H1 (cell line): ENCODE results near the gene GIMAP7. TPM values are rescaled to one million over a fixed set of nuclear protein-coding genes. Genes with fewer than 3 reads are reported as not detected.

ENCODE experiments used
- CTCF ChIA-PET: fragments of 300-600 bp; sonication (Branson Sonifier 250); formaldehyde crosslinking; loops from one replicate; lab custom pipeline; 2021; ENCODE audit not compliant: partially characterized antibody; lab: Charles Lee
- POLR2A ChIA-PET: fragments of 300-600 bp; sonication (Branson Sonifier 250); formaldehyde crosslinking; loops from one replicate; lab custom pipeline; 2021; ENCODE audit warnings: inconsistent platforms; ENCODE audit not compliant: partially characterized antibody; lab: Charles Lee
- DNase-seq, 2 experiments: peaks; one replicate each; pipeline versions ENCODE4 v3.0.0 to v3.0.0-alpha.2; 2010 to 2022; ENCODE audit warnings: low spot score in 2 of 2, low read depth in 1 of 2, mixed read lengths in 1 of 2
- FAIRE-seq: peaks from 2 replicates; lab custom pipeline; 2011; peaks lifted over from hg19 to GRCh38; lab: Jason Lieb, UNC
- H2AFZ ChIP-seq: 2 replicates; pipeline ENCODE4 v1.8.1; 2012; ENCODE audit warnings: low read length, inconsistent platforms
- H2AK5ac ChIP-seq: 2 replicates; pipeline ENCODE4 v1.6.1; 2013; ENCODE audit warnings: low read depth, low read length
- H2BK120ac ChIP-seq: replicated peaks from 2 replicates; pipeline ENCODE3; 2013; ENCODE audit warnings: low read depth, low read length, inconsistent platforms
- H2BK12ac ChIP-seq: 2 replicates; pipeline ENCODE4 v1.6.1; 2013; ENCODE audit warnings: low read depth, low read length
- H2BK15ac ChIP-seq: 2 replicates; pipeline ENCODE4 v1.6.1; 2013; ENCODE audit warnings: low read length
- H2BK20ac ChIP-seq: 2 replicates; pipeline ENCODE4 v1.6.1; 2013; ENCODE audit warnings: low read length
- H2BK5ac ChIP-seq: 2 replicates; pipeline ENCODE4 v1.6.1; 2013; ENCODE audit warnings: low read depth, low read length
- H3K14ac ChIP-seq: 2 replicates; pipeline ENCODE4 v1.6.1; 2013; ENCODE audit warnings: inconsistent platforms; ENCODE audit not compliant: insufficient read length
- H3K18ac ChIP-seq: 2 replicates; pipeline ENCODE4 v1.6.1; 2013; ENCODE audit warnings: low read length; ENCODE audit errors: extremely low read depth
- H3K23ac ChIP-seq: 2 replicates; pipeline ENCODE4 v1.6.1; 2013; ENCODE audit warnings: inconsistent platforms; ENCODE audit not compliant: insufficient read length
- H3K23me2 ChIP-seq: 2 replicates; pipeline ENCODE4 v1.6.1; 2013; ENCODE audit warnings: low read depth, low read length
- H3K27ac ChIP-seq: 2 replicates; pipeline ENCODE4 v1.6.1; 2011; ENCODE audit warnings: low read depth, low read length, inconsistent platforms
- H3K27me3 ChIP-seq, 4 experiments: replicated peaks in 1 of 4; 1 replicate in 1 of 4; 2 replicates in 3 of 4; pipeline versions ENCODE4 v1.6.1 to v1.8.1; 2011 to 2013; ENCODE audit warnings: low read length in 3 of 4, mild to moderate bottlenecking in 3 of 4, inconsistent platforms in 2 of 4, mixed read lengths in 2 of 4, moderate library complexity in 1 of 4; ENCODE audit not compliant: control insufficient read depth in 3 of 4, insufficient read depth in 3 of 4; ENCODE audit errors: extremely low read depth in 1 of 4
- H3K36me3 ChIP-seq, 4 experiments: 2 replicates each; pipeline versions ENCODE4 v1.6.1 to v1.8.1; 2011 to 2013; ENCODE audit warnings: mild to moderate bottlenecking in 4 of 4, low read length in 3 of 4, moderate library complexity in 2 of 4, control low read depth in 1 of 4, inconsistent platforms in 1 of 4; ENCODE audit not compliant: insufficient read depth in 4 of 4, control insufficient read depth in 2 of 4
- H3K4ac ChIP-seq: replicated peaks from 2 replicates; pipeline ENCODE3; 2013; ENCODE audit warnings: low read length, low read depth, mixed read lengths, inconsistent platforms; ENCODE audit not compliant: insufficient read length
- H3K4me1 ChIP-seq, 4 experiments: replicated peaks in 1 of 4; 1 replicate in 1 of 4; 2 replicates in 3 of 4; pipeline versions ENCODE4 v1.6.1 to v1.8.1; 2011 to 2013; ENCODE audit warnings: low read length in 3 of 4, inconsistent platforms in 2 of 4, mixed read lengths in 1 of 4; ENCODE audit not compliant: insufficient read depth in 4 of 4, control insufficient read depth in 3 of 4
- H3K4me2 ChIP-seq, 2 experiments: 2 replicates each; pipeline versions ENCODE4 v1.6.1 to v1.8.1; 2011 to 2013; ENCODE audit warnings: low read depth in 2 of 2, low read length in 2 of 2, control low read depth in 1 of 2, inconsistent platforms in 1 of 2, mild to moderate bottlenecking in 1 of 2; ENCODE audit not compliant: insufficient read depth in 1 of 2
- H3K4me3 ChIP-seq, 4 experiments: fragments of 200-600, 300-600 bp in 1 of 4; sonication (generic), shearing (Covaris generic), sonication (Bioruptor Twin) in 1 of 4; 2 replicates each; pipeline versions ENCODE4 v1.5.1 to v1.8.1; 2011 to 2016; ENCODE audit warnings: low read length in 4 of 4, low read depth in 3 of 4, control low read depth in 2 of 4, inconsistent platforms in 2 of 4, mild to moderate bottlenecking in 2 of 4, mixed read lengths in 1 of 4, moderate library complexity in 1 of 4; ENCODE audit not compliant: insufficient read depth in 2 of 4; ENCODE audit errors: extremely low read depth in 1 of 4
- H3K56ac ChIP-seq: replicated peaks from 2 replicates; pipeline ENCODE3; 2013; ENCODE audit warnings: low read depth, mild to moderate bottlenecking, mixed read lengths, low read length, inconsistent platforms; ENCODE audit not compliant: insufficient read length
- H3K79me1 ChIP-seq: 2 replicates; pipeline ENCODE4 v1.6.1; 2013; ENCODE audit warnings: low read depth, low read length, control low read depth
- H3K79me2 ChIP-seq, 2 experiments: 2 replicates each; pipeline versions ENCODE4 v1.6.1 to v1.8.1; 2012 to 2013; ENCODE audit warnings: low read length in 2 of 2, mild to moderate bottlenecking in 2 of 2, inconsistent platforms in 1 of 2; ENCODE audit not compliant: insufficient read depth in 2 of 2, control insufficient read depth in 1 of 2
- H3K9ac ChIP-seq, 4 experiments: replicated peaks in 1 of 4; 1 replicate in 1 of 4; 2 replicates in 3 of 4; pipeline versions ENCODE4 v1.6.1 to v1.8.1; 2011 to 2013; ENCODE audit warnings: low read depth in 3 of 4, low read length in 3 of 4, control low read depth in 2 of 4, mild to moderate bottlenecking in 2 of 4, moderate library complexity in 2 of 4, inconsistent platforms in 1 of 4; ENCODE audit errors: extremely low read depth in 1 of 4
- H3K9me3 ChIP-seq, 2 experiments: 2 replicates each; pipeline versions ENCODE4 v1.6.1 to v1.8.1; 2012 to 2013; ENCODE audit warnings: mild to moderate bottlenecking in 2 of 2, moderate library complexity in 2 of 2, control low read depth in 1 of 2, inconsistent platforms in 1 of 2, low read depth in 1 of 2, low read length in 1 of 2, mixed read lengths in 1 of 2; ENCODE audit not compliant: insufficient read depth in 2 of 2
- H4K20me1 ChIP-seq, 2 experiments: replicated peaks in 1 of 2; 2 replicates each; pipeline versions ENCODE3 to v1.8.1; 2011 to 2013; ENCODE audit warnings: inconsistent platforms in 2 of 2, low read length in 2 of 2, mild to moderate bottlenecking in 1 of 2; ENCODE audit not compliant: insufficient read depth in 2 of 2, control insufficient read depth in 1 of 2
- H4K5ac ChIP-seq: 2 replicates; pipeline ENCODE4 v1.6.1; 2013; ENCODE audit warnings: low read length, low read depth, mixed read lengths, inconsistent platforms; ENCODE audit not compliant: insufficient read length
- H4K8ac ChIP-seq: 2 replicates; pipeline ENCODE4 v1.8.0; 2013; ENCODE audit warnings: mild to moderate bottlenecking, moderate library complexity, low read length, inconsistent platforms; ENCODE audit not compliant: insufficient read depth; ENCODE audit errors: extremely low read depth
- H4K91ac ChIP-seq: replicated peaks from 2 replicates; pipeline ENCODE3; 2013; ENCODE audit warnings: low read length, mixed read lengths, inconsistent platforms; ENCODE audit not compliant: insufficient read length
- NRF1 ChIP-seq: IDR thresholded peaks from 2 replicates; pipeline ENCODE4 v1.6.1; 2011; ENCODE audit warnings: mild to moderate bottlenecking, low read depth, low read length, improper control_type of control experiment
- SIRT6 ChIP-seq: IDR thresholded peaks from one replicate; pipeline ENCODE4 v1.7.1; 2012; ENCODE audit warnings: low read length, inconsistent platforms
- SIX5 ChIP-seq: IDR thresholded peaks from 2 replicates; pipeline ENCODE4 v1.6.1; 2011; ENCODE audit warnings: mild to moderate bottlenecking, low read depth, low read length
- WGBS, 2 experiments: shearing (Covaris generic) in 1 of 2; methylation state at CpG; one replicate each; pipeline versions ENCODE4 v1.1.6 to v1.1.7; 2013 to 2015; ENCODE audit warnings: low lambda C conversion rate in 2 of 2, mixed read lengths in 2 of 2, inconsistent platforms in 1 of 2, low coverage in 1 of 2, missing lambda C conversion rate in 1 of 2; ENCODE audit not compliant: insufficient replicate concordance in 2 of 2, insufficient coverage in 1 of 2, insufficient read length in 1 of 2; ENCODE audit errors: extremely low coverage in 1 of 2, missing lambda C conversion rate in 1 of 2; 5-methylcytosine and 5-hydroxymethylcytosine counted together
- polyA plus RNA-seq, 7 experiments: library from polyadenylated mRNA; depleted of rRNA in 3 of 7; stranded (reverse) in 5 of 7; unstranded in 2 of 7; fragments of >200 nt in 5 of 7; fragments of 200-250 nt in 2 of 7; gene quantifications; 1 replicate in 5 of 7; 2 replicates in 1 of 7; 4 replicates in 1 of 7; pipeline versions ENCODE4 v1.2.1 to v1.2.3, GENCODE V29; 2011 to 2013; ENCODE audit warnings: missing spikeins in 2 of 7, mixed read lengths in 2 of 7
- total RNA-seq: library from RNA; stranded (reverse); fragmentation: NEBNext Ultra II Directional; extraction: Animal tissue kit (Norgen Biotek cat#: 25700); gene quantifications from 2 replicates; pipeline ENCODE4 v1.2.1, GENCODE V29; 2021

Gene GIMAP7
- total and polyA plus RNA-seq, 2 of the 8 experiments (the other 6 are each of a cell fraction or from before 2014, with no cell fraction given) = not detected

DNA sequence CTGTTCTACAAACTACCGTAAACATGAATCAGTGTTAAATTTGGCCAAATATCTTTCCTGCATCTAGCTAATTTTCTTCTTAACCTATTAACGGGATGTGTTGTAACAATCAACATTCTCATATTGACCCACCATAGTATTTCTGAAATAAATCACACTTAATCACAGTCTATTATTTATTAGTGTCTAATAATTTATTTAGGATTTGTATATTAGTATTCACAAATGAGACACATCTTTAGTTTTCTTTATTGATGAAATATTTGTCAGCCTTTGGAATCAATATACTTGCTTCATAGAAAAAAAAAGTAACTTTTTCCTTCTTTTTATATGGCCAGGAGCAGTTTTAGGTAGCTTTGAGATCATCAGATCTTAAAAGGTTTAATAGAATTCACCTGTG is 4.6 kb downstream of the GIMAP7 start:
- no peak for DNase-seq
- Histone ChIP-seq H3K27me3 (no peaks in the 10 kb centered on the region), H3K18ac (no peak overlapping the region), H2AFZ (no peak overlapping the region), H2BK12ac (no peak overlapping the region), H2BK15ac (no peak overlapping the region), H3K23ac (no peak overlapping the region), H4K8ac (no peak overlapping the region), H3K23me2 (no peaks in the 10 kb centered on the region), H3K27ac (no peak overlapping the region), H2BK20ac (no peak overlapping the region), H3K14ac (no peak overlapping the region), H2BK5ac (no peak overlapping the region), H4K5ac (no peak overlapping the region), H4K20me1 (no peaks in the 10 kb centered on the region), H3K4me2 (no peak overlapping the region), H3K4me1 (peaks cover 0 to 6% (median 3%) of the 10 kb centered on the region in 4 experiments; a peak in 2 of 7 replicates), H3K9me3 (no peaks in the 10 kb centered on the region), H3K4ac (no peak overlapping the region), H3K56ac (no peak overlapping the region), H3K9ac (no peak overlapping the region), H3K4me3 (no peak overlapping the region), H3K79me1 (no peaks in the 10 kb centered on the region), H4K91ac (no peak overlapping the region), H3K79me2 (no peaks in the 10 kb centered on the region), H2AK5ac (no peak overlapping the region), H2BK120ac (no peak overlapping the region), H3K36me3 (no peaks in the 10 kb centered on the region)
- 95% methylated on average over 2 of the region's 2 CpGs; no CpG with 5 or more reads in 1 of the 2 experiments for WGBS, 2 experiments
- ChIA-PET POLR2A (no interaction called here), CTCF (no interaction called here)
- TF ChIP-seq SIRT6 (no peak), NRF1 (no peak), SIX5 (no peak)
- no peak for FAIRE-seq
